UCSD-AML1 (cell line): ENCODE measurements around the gene RAB27A.
"Not testable (repeated sequence)": the region's sequence is repeated elsewhere in the genome, so short reads cannot be mapped to it uniquely, and the experiment has no call there.

ENCODE experiments used
- DNase-seq: peaks from one replicate; lab custom pipeline; 2025; ENCODE audit not compliant: unreplicated experiment; lab: John Stamatoyannopoulos, UW

Gene RAB27A

GRCh38 chr15:55282284-55282833 is 7.3 kb downstream of the RAB27A start:
- DNase-seq = peak; percentile 18

- no peak for DNase-seq
Measured at GRCh38 chr15:55281517-55282228, 7.9 kb downstream of the RAB27A start.

- not testable (repeated sequence) for DNase-seq
Measured at GRCh38 chr15:55280589-55280988, 9.0 kb downstream of the RAB27A start.

GRCh38 chr15:55279746-55280351 is 9.8 kb downstream of the RAB27A start:
- no peak for DNase-seq

GRCh38 chr15:55279100-55279745 is 10.4 kb downstream of the RAB27A start:
- DNase-seq = no peak

- no peak for DNase-seq
Measured at GRCh38 chr15:55277715-55278114, 11.9 kb downstream of the RAB27A start.

- DNase-seq = peak; percentile 40
Measured at GRCh38 chr15:55277116-55277564, 12.5 kb downstream of the RAB27A start.

- DNase-seq = no peak
Measured at GRCh38 chr15:55276324-55276723, 13.3 kb downstream of the RAB27A start.

- no peak for DNase-seq
Measured at GRCh38 chr15:55270291-55270690, 19.3 kb downstream of the RAB27A start.

GRCh38 chr15:55268176-55268695 is 21.4 kb downstream of the RAB27A start:
- no peak for DNase-seq

GRCh38 chr15:55267401-55268175 is 22.0 kb downstream of the RAB27A start:
- peak; percentile 58 for DNase-seq

- DNase-seq = no peak
Measured at GRCh38 chr15:55266547-55266946, 23.1 kb downstream of the RAB27A start.

- no peak for DNase-seq
Measured at GRCh38 chr15:55260562-55261131, 29.0 kb downstream of the RAB27A start.

- DNase-seq = no peak
Measured at GRCh38 chr15:55257938-55258337, 31.7 kb downstream of the RAB27A start.

GRCh38 chr15:55257012-55257670 is 32.5 kb downstream of the RAB27A start:
- no peak for DNase-seq

GRCh38 chr15:55256281-55257011 is 33.2 kb downstream of the RAB27A start:
- no peak for DNase-seq

- DNase-seq = no peak
Measured at GRCh38 chr15:55255714-55256113, 33.9 kb downstream of the RAB27A start.

- no peak for DNase-seq
Measured at GRCh38 chr15:55254916-55255679, 34.5 kb downstream of the RAB27A start.

- no peak for DNase-seq
Measured at GRCh38 chr15:55253580-55253979, 36.0 kb downstream of the RAB27A start.
